WTC11 (cell line): ENCODE results near the gene RPL36A. TPM values are rescaled to one million over a fixed set of nuclear protein-coding genes. Genes with fewer than 3 reads are reported as not detected.

Source experiments
- ATAC-seq: fragments of 200-7000 bp; cut with Tn5 transposase; 2 replicates; pipeline ENCODE4 v1.10.0; 2021; ENCODE audit warnings: mild to moderate bottlenecking, moderate library complexity
- CTCF ChIA-PET: fragments of 300-600 bp; sonication (Branson Sonifier 250); formaldehyde crosslinking; loops from one replicate; lab custom pipeline; 2021; ENCODE audit warnings: antibody characterized with exemption; lab: Charles Lee
- POLR2A ChIA-PET: fragments of 350-600 bp; sonication (Branson Sonifier 250); formaldehyde crosslinking; loops from one replicate; lab custom pipeline; 2021; ENCODE audit warnings: antibody characterized with exemption; lab: Charles Lee
- DNase-seq: peaks from one replicate; pipeline ENCODE4 v3.0.0; 2021; ENCODE audit warnings: low spot score
- H3K27ac Mint-ChIP-seq: 2 replicates; pipeline ENCODE4 v1.8.0; 2021; ENCODE audit warnings: mixed read lengths
- H3K27me3 Mint-ChIP-seq: 2 replicates; pipeline ENCODE4 v1.8.0; 2021; ENCODE audit warnings: low read depth, mild to moderate bottlenecking, moderate library complexity, mixed read lengths
- H3K36me3 Mint-ChIP-seq: 2 replicates; pipeline ENCODE4 v1.8.0; 2021; ENCODE audit warnings: mixed read lengths
- H3K4me1 Mint-ChIP-seq: 2 replicates; pipeline ENCODE4 v1.8.0; 2022; ENCODE audit warnings: mixed read lengths
- H3K4me3 Mint-ChIP-seq: 2 replicates; pipeline ENCODE4 v1.8.0; 2021; ENCODE audit warnings: mild to moderate bottlenecking, moderate library complexity, mixed read lengths
- H3K9me3 Mint-ChIP-seq: 2 replicates; pipeline ENCODE4 v1.8.0; 2021; ENCODE audit warnings: mixed read lengths
- CREB1 ChIP-seq: sonication (generic); formaldehyde crosslinking; IDR thresholded peaks from 2 replicates; pipeline ENCODE4 v1.8.0; 2023; ENCODE audit warnings: mild to moderate bottlenecking, missing genetic modification reagents
- EMX1 ChIP-seq: fragments of 250-450 bp; sonication (Bioruptor Pico); IDR thresholded peaks from 2 replicates; pipeline ENCODE4 v1.8.0; 2021; ENCODE audit warnings: mild to moderate bottlenecking
- ETV6 ChIP-seq: sonication (generic); formaldehyde crosslinking; IDR thresholded peaks from 2 replicates; pipeline ENCODE4 v1.8.1; 2022; ENCODE audit warnings: mild to moderate bottlenecking, missing genetic modification reagents
- GTF2I ChIP-seq: fragments of 250-450 bp; sonication (Bioruptor Pico); conservative IDR thresholded peaks from 2 replicates; pipeline ENCODE4 v1.4.0; 2021; ENCODE audit warnings: mild to moderate bottlenecking
- TP53 ChIP-seq: sonication (generic); formaldehyde crosslinking; IDR thresholded peaks from 2 replicates; pipeline ENCODE4 v1.8.1; 2023; ENCODE audit warnings: mild to moderate bottlenecking, missing genetic modification reagents
- total RNA-seq: library from RNA; stranded (reverse); gene quantifications from 3 replicates; pipeline ENCODE4 v1.2.3, GENCODE V29; 2021
- TF ChIP-seq, protein P1 (sequence below): sonication (generic); formaldehyde crosslinking; IDR thresholded peaks from 2 replicates; pipeline ENCODE4 v1.8.0; 2022; ENCODE audit warnings: missing genetic modification reagents
- TF ChIP-seq, protein P2 (sequence below): sonication (generic); formaldehyde crosslinking; IDR thresholded peaks from 2 replicates; pipeline ENCODE4 v1.8.0; 2022; ENCODE audit warnings: mild to moderate bottlenecking, missing genetic modification reagents
- TF ChIP-seq, protein P3 (sequence below): sonication (generic); formaldehyde crosslinking; IDR thresholded peaks from 2 replicates; pipeline ENCODE4 v1.8.1; 2023; ENCODE audit warnings: mild to moderate bottlenecking, missing genetic modification reagents, moderate library complexity
- TF ChIP-seq, protein P4 (sequence below): fragments of 250-450 bp; sonication (Bioruptor Pico); IDR thresholded peaks from 2 replicates; pipeline ENCODE4 v1.9.0; 2021; ENCODE audit warnings: mild to moderate bottlenecking
- TF ChIP-seq, protein P5 (sequence below): sonication (generic); formaldehyde crosslinking; conservative IDR thresholded peaks from 2 replicates; pipeline ENCODE4 v1.8.1; 2022; ENCODE audit warnings: mild to moderate bottlenecking, missing genetic modification reagents
- TF ChIP-seq, protein P6 (sequence below): sonication (generic); formaldehyde crosslinking; IDR thresholded peaks from 2 replicates; pipeline ENCODE4 v1.8.1; 2022; ENCODE audit warnings: mild to moderate bottlenecking, missing genetic modification reagents, moderate library complexity, borderline replicate concordance
- TF ChIP-seq, protein P7 (sequence below): sonication (generic); formaldehyde crosslinking; IDR thresholded peaks from 2 replicates; pipeline ENCODE4 v1.8.0; 2023; ENCODE audit warnings: mild to moderate bottlenecking, missing genetic modification reagents
- TF ChIP-seq, protein P8 (sequence below): sonication (generic); formaldehyde crosslinking; IDR thresholded peaks from 2 replicates; pipeline ENCODE4 v1.8.0; 2022; ENCODE audit warnings: mild to moderate bottlenecking, missing genetic modification reagents
- TF ChIP-seq, protein P9 (sequence below): sonication (generic); formaldehyde crosslinking; IDR thresholded peaks from 2 replicates; pipeline ENCODE4 v1.8.0; 2023; ENCODE audit warnings: missing genetic modification reagents

RPL36A gene
- total RNA-seq, 1 experiment from 2014 or later = 320 TPM

DNA sequence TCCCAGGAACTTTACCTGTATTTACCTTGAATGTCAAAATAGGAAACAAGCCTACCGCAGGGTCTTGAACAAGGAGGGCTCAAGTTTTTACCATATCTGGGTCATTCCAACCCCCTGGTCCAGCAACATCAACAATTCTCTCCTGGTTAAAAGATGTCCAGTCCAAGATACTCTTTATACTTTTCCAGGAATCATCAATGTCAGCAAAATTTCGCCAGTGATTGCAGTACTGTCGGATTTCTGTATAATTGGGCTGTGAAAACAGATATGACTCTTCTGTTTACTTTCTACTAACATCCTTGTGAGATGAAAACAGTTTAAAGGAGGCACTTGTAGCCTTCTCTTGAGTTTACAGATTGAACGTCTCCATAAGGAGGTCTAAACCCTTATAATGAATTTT is 7.9 kb downstream of the RPL36A start (continued):
- TF ChIP-seq, protein P1, sequence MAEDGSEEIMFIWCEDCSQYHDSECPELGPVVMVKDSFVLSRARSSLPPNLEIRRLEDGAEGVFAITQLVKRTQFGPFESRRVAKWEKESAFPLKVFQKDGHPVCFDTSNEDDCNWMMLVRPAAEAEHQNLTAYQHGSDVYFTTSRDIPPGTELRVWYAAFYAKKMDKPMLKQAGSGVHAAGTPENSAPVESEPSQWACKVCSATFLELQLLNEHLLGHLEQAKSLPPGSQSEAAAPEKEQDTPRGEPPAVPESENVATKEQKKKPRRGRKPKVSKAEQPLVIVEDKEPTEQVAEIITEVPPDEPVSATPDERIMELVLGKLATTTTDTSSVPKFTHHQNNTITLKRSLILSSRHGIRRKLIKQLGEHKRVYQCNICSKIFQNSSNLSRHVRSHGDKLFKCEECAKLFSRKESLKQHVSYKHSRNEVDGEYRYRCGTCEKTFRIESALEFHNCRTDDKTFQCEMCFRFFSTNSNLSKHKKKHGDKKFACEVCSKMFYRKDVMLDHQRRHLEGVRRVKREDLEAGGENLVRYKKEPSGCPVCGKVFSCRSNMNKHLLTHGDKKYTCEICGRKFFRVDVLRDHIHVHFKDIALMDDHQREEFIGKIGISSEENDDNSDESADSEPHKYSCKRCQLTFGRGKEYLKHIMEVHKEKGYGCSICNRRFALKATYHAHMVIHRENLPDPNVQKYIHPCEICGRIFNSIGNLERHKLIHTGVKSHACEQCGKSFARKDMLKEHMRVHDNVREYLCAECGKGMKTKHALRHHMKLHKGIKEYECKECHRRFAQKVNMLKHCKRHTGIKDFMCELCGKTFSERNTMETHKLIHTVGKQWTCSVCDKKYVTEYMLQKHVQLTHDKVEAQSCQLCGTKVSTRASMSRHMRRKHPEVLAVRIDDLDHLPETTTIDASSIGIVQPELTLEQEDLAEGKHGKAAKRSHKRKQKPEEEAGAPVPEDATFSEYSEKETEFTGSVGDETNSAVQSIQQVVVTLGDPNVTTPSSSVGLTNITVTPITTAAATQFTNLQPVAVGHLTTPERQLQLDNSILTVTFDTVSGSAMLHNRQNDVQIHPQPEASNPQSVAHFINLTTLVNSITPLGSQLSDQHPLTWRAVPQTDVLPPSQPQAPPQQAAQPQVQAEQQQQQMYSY (CRISPR knock-in tag) = no peak
- TF ChIP-seq, protein P2, sequence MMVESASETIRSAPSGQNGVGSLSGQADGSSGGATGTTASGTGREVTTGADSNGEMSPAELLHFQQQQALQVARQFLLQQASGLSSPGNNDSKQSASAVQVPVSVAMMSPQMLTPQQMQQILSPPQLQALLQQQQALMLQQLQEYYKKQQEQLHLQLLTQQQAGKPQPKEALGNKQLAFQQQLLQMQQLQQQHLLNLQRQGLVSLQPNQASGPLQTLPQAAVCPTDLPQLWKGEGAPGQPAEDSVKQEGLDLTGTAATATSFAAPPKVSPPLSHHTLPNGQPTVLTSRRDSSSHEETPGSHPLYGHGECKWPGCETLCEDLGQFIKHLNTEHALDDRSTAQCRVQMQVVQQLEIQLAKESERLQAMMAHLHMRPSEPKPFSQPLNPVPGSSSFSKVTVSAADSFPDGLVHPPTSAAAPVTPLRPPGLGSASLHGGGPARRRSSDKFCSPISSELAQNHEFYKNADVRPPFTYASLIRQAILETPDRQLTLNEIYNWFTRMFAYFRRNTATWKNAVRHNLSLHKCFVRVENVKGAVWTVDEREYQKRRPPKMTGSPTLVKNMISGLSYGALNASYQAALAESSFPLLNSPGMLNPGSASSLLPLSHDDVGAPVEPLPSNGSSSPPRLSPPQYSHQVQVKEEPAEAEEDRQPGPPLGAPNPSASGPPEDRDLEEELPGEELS (CRISPR knock-in tag) = no peak
- TF ChIP-seq, protein P3, sequence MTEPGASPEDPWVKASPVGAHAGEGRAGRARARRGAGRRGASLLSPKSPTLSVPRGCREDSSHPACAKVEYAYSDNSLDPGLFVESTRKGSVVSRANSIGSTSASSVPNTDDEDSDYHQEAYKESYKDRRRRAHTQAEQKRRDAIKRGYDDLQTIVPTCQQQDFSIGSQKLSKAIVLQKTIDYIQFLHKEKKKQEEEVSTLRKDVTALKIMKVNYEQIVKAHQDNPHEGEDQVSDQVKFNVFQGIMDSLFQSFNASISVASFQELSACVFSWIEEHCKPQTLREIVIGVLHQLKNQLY (CRISPR knock-in tag) = no peak
- TF ChIP-seq GTF2I (no peak), TP53 (no peak), CREB1 (CRISPR knock-in tag) (no peak), ETV6 (CRISPR knock-in tag) (no peak)
- TF ChIP-seq, protein P4, sequence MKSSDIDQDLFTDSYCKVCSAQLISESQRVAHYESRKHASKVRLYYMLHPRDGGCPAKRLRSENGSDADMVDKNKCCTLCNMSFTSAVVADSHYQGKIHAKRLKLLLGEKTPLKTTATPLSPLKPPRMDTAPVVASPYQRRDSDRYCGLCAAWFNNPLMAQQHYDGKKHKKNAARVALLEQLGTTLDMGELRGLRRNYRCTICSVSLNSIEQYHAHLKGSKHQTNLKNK = no peak
- TF ChIP-seq, protein P5, sequence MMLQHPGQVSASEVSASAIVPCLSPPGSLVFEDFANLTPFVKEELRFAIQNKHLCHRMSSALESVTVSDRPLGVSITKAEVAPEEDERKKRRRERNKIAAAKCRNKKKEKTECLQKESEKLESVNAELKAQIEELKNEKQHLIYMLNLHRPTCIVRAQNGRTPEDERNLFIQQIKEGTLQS (CRISPR knock-in tag) = no peak

DNA sequence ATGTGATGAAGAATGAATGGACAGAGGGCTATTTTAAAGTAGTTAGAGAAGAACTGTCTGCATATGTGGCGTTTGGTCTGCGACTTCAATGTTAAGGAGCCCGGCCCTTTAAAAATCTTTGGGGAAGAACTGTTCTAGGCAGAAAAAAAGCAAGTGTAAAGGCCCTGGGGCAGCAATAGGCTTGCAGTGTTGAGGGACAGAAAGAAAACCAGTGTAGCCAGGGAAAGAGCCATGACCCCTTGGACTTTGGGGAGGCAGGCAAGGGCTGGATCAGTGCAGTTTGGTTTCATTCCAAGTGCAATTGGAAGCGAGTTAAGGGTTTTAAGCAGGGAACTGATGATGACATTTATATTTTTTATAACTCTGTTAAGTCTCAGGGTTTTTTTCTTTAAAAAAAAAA is 9.0 kb downstream of the RPL36A start:
- H3K36me3 Mint-ChIP-seq = peaks cover 34% of the 10 kb centered on the region
- no peaks in the 10 kb centered on the region for H3K9me3 Mint-ChIP-seq
- no peak overlapping the region for H3K4me3 Mint-ChIP-seq
- DNase-seq (no peak), ATAC-seq (no peak)
- no peak overlapping the region for H3K27ac Mint-ChIP-seq
- ChIA-PET CTCF (no interaction called here), POLR2A (no interaction called here)
- H3K27me3 Mint-ChIP-seq = no peaks in the 10 kb centered on the region
- H3K4me1 Mint-ChIP-seq = no peaks in the 10 kb centered on the region
- TF ChIP-seq, protein P1 (CRISPR knock-in tag) = no peak
- TF ChIP-seq, protein P5 (CRISPR knock-in tag) = no peak
- TF ChIP-seq, protein P6, sequence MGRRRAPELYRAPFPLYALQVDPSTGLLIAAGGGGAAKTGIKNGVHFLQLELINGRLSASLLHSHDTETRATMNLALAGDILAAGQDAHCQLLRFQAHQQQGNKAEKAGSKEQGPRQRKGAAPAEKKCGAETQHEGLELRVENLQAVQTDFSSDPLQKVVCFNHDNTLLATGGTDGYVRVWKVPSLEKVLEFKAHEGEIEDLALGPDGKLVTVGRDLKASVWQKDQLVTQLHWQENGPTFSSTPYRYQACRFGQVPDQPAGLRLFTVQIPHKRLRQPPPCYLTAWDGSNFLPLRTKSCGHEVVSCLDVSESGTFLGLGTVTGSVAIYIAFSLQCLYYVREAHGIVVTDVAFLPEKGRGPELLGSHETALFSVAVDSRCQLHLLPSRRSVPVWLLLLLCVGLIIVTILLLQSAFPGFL (CRISPR knock-in tag) = no peak
- TF ChIP-seq, protein P7, sequence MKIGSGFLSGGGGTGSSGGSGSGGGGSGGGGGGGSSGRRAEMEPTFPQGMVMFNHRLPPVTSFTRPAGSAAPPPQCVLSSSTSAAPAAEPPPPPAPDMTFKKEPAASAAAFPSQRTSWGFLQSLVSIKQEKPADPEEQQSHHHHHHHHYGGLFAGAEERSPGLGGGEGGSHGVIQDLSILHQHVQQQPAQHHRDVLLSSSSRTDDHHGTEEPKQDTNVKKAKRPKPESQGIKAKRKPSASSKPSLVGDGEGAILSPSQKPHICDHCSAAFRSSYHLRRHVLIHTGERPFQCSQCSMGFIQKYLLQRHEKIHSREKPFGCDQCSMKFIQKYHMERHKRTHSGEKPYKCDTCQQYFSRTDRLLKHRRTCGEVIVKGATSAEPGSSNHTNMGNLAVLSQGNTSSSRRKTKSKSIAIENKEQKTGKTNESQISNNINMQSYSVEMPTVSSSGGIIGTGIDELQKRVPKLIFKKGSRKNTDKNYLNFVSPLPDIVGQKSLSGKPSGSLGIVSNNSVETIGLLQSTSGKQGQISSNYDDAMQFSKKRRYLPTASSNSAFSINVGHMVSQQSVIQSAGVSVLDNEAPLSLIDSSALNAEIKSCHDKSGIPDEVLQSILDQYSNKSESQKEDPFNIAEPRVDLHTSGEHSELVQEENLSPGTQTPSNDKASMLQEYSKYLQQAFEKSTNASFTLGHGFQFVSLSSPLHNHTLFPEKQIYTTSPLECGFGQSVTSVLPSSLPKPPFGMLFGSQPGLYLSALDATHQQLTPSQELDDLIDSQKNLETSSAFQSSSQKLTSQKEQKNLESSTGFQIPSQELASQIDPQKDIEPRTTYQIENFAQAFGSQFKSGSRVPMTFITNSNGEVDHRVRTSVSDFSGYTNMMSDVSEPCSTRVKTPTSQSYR (CRISPR knock-in tag) = no peak
- TF ChIP-seq, protein P8, sequence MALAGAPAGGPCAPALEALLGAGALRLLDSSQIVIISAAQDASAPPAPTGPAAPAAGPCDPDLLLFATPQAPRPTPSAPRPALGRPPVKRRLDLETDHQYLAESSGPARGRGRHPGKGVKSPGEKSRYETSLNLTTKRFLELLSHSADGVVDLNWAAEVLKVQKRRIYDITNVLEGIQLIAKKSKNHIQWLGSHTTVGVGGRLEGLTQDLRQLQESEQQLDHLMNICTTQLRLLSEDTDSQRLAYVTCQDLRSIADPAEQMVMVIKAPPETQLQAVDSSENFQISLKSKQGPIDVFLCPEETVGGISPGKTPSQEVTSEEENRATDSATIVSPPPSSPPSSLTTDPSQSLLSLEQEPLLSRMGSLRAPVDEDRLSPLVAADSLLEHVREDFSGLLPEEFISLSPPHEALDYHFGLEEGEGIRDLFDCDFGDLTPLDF (CRISPR knock-in tag) = no peak
- TF ChIP-seq, protein P9, sequence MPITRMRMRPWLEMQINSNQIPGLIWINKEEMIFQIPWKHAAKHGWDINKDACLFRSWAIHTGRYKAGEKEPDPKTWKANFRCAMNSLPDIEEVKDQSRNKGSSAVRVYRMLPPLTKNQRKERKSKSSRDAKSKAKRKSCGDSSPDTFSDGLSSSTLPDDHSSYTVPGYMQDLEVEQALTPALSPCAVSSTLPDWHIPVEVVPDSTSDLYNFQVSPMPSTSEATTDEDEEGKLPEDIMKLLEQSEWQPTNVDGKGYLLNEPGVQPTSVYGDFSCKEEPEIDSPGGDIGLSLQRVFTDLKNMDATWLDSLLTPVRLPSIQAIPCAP (CRISPR knock-in tag) = no peak
- TF ChIP-seq EMX1 = no peak
